SKM-1 treated with dmso at 0.1 percent for 144 hours (cell line): ENCODE measurements around the gene OLIG2.

Experiments
- DNase-seq: peaks from one replicate; lab custom pipeline; 2025; ENCODE audit not compliant: unreplicated experiment; lab: John Stamatoyannopoulos, UW

OLIG2 gene

DNA sequence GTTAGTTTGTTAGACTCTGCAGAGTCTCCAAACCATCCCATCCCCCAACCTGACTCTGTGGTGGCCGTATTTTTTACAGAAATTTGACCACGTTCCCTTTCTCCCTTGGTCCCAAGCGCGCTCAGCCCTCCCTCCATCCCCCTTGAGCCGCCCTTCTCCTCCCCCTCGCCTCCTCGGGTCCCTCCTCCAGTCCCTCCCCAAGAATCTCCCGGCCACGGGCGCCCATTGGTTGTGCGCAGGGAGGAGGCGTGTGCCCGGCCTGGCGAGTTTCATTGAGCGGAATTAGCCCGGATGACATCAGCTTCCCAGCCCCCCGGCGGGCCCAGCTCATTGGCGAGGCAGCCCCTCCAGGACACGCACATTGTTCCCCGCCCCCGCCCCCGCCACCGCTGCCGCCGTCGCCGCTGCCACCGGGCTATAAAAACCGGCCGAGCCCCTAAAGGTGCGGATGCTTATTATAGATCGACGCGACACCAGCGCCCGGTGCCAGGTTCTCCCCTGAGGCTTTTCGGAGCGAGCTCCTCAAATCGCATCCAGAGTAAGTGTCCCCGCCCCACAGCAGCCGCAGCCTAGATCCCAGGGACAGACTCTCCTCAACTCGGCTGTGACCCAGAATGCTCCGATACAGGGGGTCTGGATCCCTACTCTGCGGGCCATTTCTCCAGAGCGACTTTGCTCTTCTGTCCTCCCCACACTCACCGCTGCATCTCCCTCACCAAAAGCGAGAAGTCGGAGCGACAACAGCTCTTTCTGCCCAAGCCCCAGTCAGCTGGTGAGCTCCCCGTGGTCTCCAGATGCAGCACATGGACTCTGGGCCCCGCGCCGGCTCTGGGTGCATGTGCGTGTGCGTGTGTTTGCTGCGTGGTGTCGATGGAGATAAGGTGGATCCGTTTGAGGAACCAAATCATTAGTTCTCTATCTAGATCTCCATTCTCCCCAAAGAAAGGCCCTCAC lies at the start of gene OLIG2:
Gene OLIG2 (plus strand): TSS at position 447 of the 954 bp plus-strand sequence. CDS start 928 bp downstream, outside the sequence.
- DNase-seq, result no peak

DNA sequence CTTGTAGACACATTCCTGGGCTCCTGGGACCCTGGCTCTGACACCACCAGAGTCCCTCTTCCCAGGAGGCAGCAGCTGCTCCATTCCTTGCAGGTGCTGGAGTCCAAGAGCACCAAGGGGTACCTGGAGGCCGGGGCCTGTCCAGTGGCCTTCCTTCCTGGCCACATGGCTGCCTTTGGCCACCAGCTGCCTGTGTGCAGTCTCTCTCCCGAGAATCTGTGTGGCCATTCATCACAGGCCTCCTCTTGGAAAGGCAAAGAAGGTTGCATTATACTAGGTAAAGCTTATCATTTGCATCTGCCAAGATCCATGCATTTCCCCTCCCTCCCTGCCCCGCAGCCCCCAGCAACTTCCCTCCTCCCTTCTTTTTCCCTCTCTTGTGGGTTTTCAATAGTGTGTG lies 48.9 kb upstream of the OLIG2 start:
- DNase-seq, result no peak

DNA sequence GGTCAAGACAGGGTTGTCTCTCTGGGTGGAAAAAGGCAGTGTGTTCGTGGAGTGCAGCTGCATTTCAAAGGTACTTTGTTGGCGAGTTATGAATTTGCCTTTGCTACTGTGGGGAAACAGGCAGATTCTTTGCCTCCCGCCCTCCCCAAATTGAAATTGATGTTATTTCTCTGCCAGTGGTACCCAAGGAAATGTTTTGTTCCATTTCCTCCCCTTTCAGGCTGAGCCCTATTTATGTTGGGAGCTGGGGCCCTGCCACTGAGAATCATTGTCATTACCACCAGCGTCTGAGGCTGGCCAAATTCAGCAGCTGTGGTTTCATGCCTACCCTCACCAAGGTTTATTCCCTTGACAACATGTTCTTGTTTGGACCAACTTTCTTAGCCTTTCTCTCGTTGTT lies 48.5 kb upstream of the OLIG2 start:
- no peak for DNase-seq

DNA sequence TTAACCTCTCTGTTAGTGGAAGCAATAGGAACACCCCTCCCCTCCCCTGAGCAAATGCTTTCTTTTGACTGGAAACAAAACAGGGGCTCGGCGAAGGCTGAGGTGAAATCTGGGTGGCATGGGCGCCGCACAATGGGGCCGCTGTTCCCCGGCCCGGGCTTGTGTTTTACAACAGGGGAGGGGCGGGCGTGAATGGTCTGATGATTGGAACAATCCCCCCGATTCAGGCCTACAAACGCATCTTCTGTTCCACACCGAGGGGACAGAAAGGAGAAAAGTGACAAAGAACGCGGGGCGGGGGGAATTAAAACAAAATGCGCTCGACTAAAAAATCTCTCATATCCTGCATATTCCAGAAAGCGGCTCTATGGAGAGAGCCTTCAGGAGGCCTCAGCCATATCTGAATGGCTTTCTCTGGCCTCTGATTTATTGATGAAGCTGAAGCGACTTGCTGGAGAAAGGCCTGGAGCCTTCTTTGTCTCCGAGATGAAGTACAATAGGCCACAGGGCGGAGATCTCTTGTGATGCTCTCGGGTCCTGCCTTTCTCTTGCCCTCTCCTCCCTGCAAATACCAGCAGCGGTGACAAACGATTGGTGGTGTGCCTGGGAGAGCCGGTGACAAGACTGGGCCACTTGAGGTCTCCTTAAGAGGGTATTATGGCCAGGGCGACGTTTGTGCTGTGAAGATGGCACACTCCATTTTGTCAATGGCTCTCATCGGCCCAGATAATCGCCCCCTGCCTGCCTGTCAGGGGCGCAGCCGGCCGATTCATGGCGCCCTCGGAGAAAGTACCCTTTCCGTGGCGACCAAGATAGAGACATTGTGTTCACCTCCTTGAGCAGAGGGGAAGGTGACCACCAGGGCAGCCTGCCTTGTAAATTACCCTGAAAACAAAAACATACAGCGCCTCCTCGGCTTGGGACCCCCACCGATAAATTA lies 47.1 kb upstream of the OLIG2 start:
- DNase-seq, result no peak

DNA sequence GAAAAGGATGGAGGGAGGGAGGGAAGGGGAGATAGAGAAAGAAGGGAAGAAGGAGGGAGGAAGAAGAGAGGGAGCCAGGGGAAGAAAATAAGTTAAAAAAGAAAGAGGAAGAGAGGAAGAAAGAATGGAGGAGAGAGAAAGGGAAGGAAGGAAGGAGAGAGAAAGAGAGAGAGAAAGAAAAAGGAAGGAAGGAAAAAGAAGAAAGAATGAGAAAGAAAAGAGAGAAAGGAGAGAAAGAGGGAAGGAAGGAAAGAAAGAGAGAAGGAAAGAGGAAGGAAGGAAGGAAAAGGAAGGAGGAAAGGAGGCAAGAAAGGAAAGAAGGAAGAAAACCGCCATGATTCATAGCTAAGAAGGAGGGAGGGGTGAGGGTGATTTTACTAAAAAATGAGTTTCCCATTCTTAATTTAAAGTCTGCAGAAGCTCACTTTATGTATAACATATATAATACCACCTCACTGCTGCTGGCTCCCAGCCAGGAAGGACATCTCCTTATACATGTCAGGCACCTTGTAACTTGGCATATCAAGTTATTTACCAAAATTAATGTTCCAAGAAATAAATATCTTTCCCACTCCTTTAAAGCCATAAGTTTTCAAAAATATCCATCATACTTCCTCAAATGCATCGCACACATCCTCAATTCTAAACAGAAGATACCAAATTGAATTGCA lies 46.0 kb upstream of the OLIG2 start:
- DNase-seq, result no peak

DNA sequence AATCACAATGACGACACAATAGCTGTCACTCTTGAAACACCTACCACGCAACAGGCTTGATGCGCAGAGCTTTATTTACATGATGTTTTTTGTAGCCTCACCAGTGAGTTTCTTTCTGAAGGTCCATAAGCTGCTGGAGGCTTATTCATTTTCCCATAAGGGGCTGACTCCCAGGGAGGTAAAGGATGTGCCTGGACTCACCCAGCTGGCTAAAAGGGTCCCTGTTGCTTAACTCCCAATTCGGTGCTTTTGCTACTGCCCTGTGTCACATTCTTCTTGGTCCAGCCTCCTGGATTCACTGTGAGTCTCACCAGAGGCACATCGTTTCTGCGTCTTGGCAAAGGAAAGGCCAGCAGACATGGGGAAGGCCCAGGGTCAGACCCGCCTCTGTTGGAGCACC lies 44.6 kb upstream of the OLIG2 start:
- no peak for DNase-seq

DNA sequence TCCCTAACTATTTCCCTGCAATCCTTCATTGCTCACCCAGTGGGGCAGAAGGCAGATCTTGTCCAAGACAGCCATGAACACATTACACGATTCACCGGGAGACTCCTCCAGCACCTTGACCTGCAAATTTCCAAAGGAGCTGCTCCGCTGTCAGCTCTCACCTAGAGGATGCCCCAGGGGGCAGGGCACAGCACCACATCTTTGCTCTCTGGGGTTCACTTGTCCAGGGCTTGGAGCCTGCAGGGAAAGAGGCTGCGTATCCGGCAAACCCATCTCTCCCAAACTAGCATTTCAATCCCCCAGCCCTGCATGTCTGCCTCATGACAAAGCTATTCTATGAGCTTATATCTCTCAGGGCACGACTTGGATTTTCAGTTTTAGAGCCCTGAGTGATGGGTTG lies 35.1 kb upstream of the OLIG2 start:
- no peak for DNase-seq

DNA sequence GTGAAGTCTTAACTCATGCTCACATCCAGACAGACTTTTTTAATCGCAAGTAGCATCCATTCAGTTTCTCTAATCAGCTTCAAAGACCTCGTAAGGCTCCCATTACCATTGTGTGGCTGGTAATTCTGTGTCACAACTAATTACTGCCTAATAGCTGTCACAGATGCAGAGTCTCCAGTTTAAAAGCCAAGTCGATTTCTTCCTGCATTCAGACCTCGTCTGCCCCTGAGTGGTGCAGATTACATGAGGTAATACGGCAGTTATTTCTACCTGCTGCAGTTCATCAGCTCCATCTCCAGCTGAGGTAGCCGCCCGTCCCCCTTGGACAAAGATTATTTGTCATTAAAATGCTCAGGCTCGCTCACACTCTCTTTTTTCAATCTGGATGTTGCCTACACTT lies 34.4 kb upstream of the OLIG2 start:
- no peak for DNase-seq

DNA sequence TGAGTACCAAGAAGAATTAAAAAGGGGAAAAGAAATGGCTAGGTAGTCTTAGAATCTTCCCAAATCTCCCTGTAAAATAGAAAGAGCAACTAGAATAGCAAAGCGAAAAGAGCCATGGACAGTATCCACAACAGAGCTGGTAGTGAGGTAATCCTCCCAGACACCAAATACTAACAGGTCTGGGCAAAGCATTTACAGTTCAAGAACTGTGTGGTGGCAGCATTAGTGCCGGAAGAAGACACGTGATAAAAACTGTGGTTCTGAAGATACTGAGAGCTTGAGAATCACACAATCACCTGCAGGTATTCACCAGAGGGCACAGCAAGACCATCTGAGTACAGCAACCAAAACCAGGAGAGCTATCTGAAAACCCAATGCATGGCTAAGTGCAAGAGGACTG lies 31.8 kb upstream of the OLIG2 start:
- no peak for DNase-seq

DNA sequence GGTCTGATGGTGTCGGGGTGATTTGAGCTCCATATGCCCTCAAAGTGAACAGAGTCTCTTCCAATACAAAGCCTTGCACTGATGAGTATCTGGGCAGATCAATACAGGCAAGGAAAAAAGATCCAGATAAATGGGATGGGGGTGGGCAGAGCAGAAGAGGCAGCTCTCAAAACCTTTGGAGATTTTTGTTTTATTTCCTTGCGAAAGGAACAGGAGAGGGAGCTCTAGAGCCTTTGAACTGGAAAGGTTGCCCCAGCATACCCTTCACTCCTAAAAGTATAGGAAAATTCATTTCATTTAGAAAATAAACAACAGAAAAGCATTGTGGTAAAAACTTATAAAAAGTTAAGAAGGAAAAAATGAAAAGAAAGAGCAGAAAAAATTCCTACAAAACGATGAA lies 31.4 kb upstream of the OLIG2 start:
- peak; percentile 7 for DNase-seq

DNA sequence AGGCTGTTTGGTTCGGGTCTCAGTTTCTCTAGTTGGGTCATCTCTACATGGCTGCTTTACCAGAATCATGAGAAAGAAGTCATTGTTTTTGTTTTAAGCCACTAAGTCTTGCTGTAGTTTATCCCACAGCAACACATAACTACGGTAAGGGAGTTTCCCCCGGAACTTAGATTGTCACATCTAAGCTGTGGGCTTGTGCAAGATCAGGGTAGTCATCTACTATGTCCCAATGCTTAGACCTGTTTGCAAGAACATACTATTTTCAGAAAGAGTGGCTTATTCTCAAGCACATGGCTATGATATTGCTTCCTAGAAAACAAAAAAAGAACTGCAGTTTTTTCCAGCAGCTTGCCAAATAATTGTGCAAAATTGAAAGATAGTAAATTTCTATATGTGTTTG lies 18.0 kb upstream of the OLIG2 start:
- peak; percentile 96 for DNase-seq

DNA sequence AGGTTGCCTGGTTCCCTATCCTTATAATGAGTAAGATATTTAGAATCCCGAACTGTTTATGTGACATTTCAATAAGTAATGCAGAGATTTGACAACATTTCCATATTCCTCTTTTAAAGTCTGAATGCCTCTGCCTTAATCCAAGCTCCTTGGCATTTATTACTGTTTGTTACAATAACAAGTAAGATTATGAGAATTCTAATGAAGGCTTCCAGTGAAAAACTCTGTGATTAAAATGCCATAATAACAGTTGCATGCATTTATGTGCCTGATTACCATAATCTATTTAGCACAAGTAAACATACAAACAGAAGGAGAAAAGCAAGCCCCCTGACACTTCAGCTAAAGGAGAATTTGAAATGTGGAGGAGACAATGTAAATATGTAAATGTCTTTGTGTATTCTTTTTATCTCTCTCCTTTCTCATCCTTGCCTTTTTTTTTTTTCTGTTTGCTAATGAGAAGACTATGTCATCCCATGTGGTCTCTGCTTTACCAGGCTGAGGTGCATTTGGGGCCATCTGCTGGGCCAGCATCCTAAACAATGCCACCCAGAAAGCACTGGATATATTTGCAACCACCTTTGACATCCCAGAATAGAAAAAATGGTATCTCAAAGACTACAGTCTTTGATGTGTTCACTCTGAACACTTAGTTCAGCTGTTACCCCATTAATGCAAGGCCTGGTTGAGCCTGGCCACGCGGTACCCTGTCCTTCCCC lies 17.2 kb upstream of the OLIG2 start:
- no peak for DNase-seq

DNA sequence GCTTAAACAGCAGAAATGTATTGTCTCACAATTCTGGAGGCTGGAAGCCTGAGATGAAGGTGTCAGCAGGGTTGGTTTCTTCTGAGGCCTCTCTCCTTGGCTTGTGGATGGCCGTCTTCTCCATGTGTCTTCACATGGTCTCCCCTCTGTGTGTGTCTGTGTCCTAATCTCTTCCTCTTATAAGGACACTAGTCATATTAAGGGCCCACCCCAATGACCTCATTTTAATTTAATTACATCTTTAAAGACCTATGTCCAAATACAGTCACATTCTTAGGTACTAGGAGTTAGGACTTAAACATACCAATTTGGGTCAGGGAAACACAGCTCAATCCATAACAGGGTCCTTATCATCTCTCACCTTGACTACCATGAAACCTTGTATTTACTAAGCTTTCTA lies 14.8 kb upstream of the OLIG2 start:
- no peak for DNase-seq

DNA sequence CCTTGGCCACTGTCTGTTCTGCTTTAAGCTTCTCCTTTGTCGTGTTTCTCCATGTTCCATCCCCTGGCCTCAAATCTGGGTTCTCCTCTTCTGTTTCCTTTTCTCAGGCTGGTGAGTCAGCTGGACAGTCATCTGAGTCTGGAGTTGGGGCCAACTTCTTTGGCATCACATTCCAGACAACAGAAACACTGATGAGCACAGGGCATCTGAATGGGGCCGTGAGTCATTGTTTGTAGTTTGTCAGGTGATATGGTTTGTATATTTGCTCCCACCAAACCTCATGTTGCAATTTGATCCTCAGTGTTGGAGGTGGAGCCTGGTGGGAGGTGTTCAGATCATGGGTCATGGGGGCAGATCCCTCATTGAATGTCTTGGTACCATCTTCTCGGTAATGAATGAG lies 14.3 kb upstream of the OLIG2 start:
- DNase-seq, result peak; percentile 1

DNA sequence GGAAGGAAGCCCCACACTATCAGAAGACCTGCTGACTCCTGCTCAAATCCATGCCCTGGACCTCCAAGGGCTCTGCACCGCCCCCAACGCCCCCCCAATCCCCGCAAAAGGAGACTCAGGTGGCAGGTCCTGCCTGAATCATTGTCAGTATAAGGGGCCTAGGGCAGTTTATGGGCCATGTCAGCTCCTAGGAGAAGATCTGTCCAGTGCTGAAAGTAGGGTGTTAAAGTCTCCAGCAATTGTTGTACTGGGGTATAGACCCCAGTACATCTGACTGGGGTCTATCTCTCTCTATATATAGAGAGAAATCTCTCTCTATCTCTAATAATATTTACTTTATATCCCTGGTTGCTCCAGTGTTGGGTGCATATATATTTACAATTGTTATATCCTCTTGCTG lies 12.1 kb upstream of the OLIG2 start:
- no peak for DNase-seq

DNA sequence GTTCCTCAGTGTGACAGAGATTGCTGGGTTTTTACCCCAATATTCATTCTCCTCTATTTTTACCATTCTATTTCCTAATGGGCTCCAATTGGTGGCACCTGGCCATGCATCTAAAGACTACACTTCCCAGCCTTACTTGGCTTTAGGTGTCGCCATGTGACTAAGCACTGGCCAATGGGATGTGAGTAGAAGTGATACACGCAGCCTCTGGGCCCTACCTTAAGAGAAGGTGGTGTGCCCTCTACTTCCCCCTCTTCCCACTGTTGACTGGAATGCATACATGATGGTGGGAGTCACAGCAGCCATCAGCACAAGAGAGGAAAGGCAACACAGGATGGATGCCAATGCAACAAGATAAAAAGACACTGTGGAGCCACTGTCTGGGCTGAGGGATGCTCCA lies 11.4 kb upstream of the OLIG2 start:
- no peak for DNase-seq

DNA sequence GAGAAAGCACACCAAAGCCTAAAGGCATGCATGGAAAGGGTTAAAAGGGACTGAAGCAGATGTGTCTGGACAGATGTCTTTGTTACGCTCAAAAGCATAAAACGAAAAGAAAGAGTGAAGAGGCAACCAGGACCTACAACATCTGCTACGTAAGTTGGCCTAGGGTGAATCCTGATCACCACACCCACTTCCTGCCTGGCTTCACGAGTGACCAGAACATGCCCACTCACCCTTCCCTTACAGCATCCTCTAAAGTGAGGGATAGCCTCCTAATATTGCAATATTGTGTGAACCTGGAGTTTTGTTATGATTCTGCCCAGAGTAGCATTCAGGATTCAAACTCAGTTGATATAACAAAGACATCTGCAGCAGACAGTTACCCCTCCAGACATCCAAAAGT lies 10.6 kb upstream of the OLIG2 start:
- no peak for DNase-seq

DNA sequence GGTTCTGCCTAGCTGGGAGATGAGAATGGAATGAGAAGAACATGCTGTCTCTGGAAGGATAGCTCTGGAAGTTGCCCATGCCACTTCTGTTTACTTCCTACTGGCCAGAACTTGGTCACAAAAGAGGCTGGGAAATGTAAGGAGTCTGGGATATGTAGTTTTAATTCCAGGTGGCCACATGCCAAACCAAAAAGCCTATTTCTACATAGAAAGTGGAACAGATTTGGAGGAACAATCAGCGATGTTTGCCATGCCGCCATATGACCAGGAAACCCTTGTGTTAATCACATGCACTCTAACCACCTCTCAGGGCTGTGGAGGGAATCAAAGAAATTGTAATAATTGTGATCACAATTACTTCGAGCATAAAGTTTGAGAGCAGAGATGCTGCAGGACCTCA lies 10.0 kb upstream of the OLIG2 start:
- DNase-seq, result no peak

DNA sequence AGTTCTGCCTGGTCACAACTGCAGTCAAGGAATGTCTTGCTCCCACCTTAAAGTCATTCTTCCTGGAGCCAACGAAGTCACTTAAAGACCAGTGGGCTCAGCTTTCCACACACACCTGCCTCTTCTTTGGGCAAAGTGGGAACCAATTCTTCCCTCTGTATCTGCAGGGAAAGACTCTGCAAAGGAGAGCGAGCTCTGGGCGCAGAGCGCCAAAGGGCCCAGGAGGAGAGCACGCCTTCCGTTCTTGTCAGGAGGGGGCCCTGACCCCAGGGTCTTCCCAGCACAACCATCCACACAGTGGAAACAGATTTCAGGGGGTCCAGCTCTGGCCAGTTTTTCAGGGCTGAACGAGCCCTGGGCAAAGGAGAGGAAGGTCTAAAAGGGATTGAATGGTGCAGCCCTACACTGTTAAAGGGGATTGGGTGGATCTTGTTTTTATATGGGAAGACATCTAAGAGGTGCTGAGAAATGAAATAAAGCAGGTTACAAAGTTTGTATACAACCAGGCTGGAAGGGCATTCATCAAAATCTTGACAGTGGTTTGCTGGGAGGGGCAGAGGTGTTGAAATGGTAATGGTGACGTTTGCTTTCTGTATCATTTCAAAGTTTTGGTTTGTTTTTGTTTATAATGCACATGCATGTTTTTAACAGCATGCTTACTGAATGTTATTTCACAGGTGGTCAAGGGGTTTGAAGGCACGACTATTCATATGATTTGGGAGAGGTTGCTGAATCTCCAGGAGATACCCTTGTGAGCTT lies 6.8 kb upstream of the OLIG2 start:
- DNase-seq, result no peak

DNA sequence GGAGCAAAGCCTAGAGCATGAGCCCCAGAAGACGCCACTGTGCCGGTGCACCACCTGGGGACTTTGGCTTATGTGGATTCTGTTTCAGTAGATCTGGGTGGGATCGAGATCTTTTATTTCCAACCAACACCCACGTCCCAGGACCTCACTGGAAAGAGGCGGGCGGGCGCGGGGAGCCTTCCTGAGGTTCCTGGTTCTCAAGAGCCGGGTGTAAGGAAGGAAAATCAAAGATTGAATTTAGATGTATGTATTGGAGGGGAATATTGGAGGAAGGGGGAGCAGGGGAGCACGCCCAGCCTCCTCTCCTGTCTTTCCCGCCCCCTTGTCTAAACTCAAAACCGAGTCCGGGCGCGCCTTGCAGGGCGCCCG lies 6.2 kb upstream of the OLIG2 start:
- DNase-seq, result no peak
